Spleen (tissue), 7 donors: ENCODE data around the gene RTCA.

Experiments
- POLR2A ChIP-seq, 3 donors: fragments of 450-650 bp; IDR thresholded peaks; one replicate each; pipeline ENCODE4 v1.5.1; 2017; ENCODE audit warnings: antibody characterized with exemption in 3 of 3, mild to moderate bottlenecking in 1 of 3
- POLR2AphosphoS5 ChIP-seq, 3 donors: sonication (generic); formaldehyde crosslinking; IDR thresholded peaks; one replicate each; pipeline ENCODE4 v1.5.1; 2017; ENCODE audit warnings: antibody characterized with exemption in 3 of 3
- TF ChIP-seq, protein P1 (sequence below), 11 experiments: fragments of 200-600 bp in 7 of 11; fragments of 450-650 bp in 4 of 11; sonication (generic) in 4 of 11; IDR thresholded peaks in 8 of 11; conservative IDR thresholded peaks in 3 of 11; 1 replicate in 7 of 11; 2 replicates in 4 of 11; pipeline versions ENCODE4 v1.4.0 to v1.8.0; 2016 to 2021; ENCODE audit warnings: antibody characterized with exemption in 11 of 11, inconsistent platforms in 4 of 11, mild to moderate bottlenecking in 1 of 11
- donor health status: DM: no; HTN: no; CAD: no; lungs with moderate emphysema.
- donor health status: DM: no; HTN: no; CAD: no.
- donor health status: DM: no; HTN: no; CAD: no.

DNA sequence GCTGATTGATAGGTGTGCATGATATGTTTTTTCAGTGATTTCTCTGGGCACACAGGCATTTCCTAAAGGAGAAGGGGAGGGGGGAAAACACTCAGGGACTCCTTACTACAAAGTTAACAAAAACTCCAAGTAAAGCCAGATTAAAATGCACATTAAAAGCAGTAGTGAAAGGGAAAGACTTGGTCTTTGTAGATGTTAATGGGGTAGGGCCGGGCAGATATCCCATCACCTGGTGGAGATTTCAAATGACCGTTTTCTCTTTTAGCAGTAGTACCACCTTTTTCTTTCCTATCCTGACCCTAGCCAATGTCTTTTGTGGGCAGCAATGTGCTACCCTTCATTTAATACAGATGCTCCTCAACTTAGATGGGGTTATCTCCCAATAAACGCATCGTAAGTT is 32.5 kb downstream of the RTCA start:
- TF ChIP-seq, protein P1, sequence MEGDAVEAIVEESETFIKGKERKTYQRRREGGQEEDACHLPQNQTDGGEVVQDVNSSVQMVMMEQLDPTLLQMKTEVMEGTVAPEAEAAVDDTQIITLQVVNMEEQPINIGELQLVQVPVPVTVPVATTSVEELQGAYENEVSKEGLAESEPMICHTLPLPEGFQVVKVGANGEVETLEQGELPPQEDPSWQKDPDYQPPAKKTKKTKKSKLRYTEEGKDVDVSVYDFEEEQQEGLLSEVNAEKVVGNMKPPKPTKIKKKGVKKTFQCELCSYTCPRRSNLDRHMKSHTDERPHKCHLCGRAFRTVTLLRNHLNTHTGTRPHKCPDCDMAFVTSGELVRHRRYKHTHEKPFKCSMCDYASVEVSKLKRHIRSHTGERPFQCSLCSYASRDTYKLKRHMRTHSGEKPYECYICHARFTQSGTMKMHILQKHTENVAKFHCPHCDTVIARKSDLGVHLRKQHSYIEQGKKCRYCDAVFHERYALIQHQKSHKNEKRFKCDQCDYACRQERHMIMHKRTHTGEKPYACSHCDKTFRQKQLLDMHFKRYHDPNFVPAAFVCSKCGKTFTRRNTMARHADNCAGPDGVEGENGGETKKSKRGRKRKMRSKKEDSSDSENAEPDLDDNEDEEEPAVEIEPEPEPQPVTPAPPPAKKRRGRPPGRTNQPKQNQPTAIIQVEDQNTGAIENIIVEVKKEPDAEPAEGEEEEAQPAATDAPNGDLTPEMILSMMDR (IDR thresholded peaks at IDR 0.05 in 8 of 11, conservative IDR thresholded peaks at IDR 0.05 in 3 of 11), result no peak
- TF ChIP-seq POLR2A (IDR thresholded peaks at IDR 0.05) (no peak), POLR2AphosphoS5 (IDR thresholded peaks at IDR 0.05) (no peak)
